ENCODE results near the gene ADH7.
"Not testable (repeated sequence)": the region's sequence is repeated elsewhere in the genome, so short reads cannot be mapped to it uniquely, and the experiment has no call there.

The ADH7 gene

GRCh38 chr4:99415762-99416161, 19.4 kb downstream of the ADH7 start:
- not testable (repeated sequence) for DNase-seq (ENCODE audit: low spot score)

- not testable (repeated sequence) for DNase-seq (ENCODE audit: low spot score)
Observed at GRCh38 chr4:99414902-99415301, 20.2 kb downstream of the ADH7 start.

GRCh38 chr4:99414401-99414800, 20.7 kb downstream of the ADH7 start:
- DNase-seq (ENCODE audit: low spot score): no peak

GRCh38 chr4:99413140-99413539, 22.0 kb downstream of the ADH7 start:
- DNase-seq (ENCODE audit: low spot score): no peak

- no peak for DNase-seq (ENCODE audit: low spot score)
Observed at GRCh38 chr4:99411041-99411440, 24.1 kb downstream of the ADH7 start.

GRCh38 chr4:99410075-99410474, 25.1 kb downstream of the ADH7 start:
- no peak for DNase-seq (ENCODE audit: low spot score)

GRCh38 chr4:99408346-99408745, 26.8 kb downstream of the ADH7 start:
- DNase-seq (ENCODE audit: low spot score): no peak

- DNase-seq (ENCODE audit: low spot score): peak; percentile 54
Observed at GRCh38 chr4:99405433-99406115, 29.6 kb downstream of the ADH7 start.

- DNase-seq (ENCODE audit: low spot score): peak; percentile 74
Observed at GRCh38 chr4:99404595-99405287, 30.4 kb downstream of the ADH7 start.

- peak; percentile 31 for DNase-seq (ENCODE audit: low spot score)
Observed at GRCh38 chr4:99403380-99404184, 31.6 kb downstream of the ADH7 start.

- no peak for DNase-seq (ENCODE audit: low spot score)
Observed at GRCh38 chr4:99402765-99403164, 32.4 kb downstream of the ADH7 start.

- no peak for DNase-seq (ENCODE audit: low spot score)
Observed at GRCh38 chr4:99400831-99401230, 34.3 kb downstream of the ADH7 start.

GRCh38 chr4:99399017-99399416, 36.1 kb downstream of the ADH7 start:
- no peak for DNase-seq (ENCODE audit: low spot score)

GRCh38 chr4:99395595-99396364, 39.4 kb downstream of the ADH7 start:
- no peak for DNase-seq (ENCODE audit: low spot score)

GRCh38 chr4:99394896-99395295, 40.2 kb downstream of the ADH7 start:
- no peak for DNase-seq (ENCODE audit: low spot score)

GRCh38 chr4:99390055-99390454, 45.1 kb downstream of the ADH7 start:
- peak; percentile 20 for DNase-seq (ENCODE audit: low spot score)

- peak; percentile 15 for DNase-seq (ENCODE audit: low spot score)
Observed at GRCh38 chr4:99389606-99390005, 45.5 kb downstream of the ADH7 start.

- peak; percentile 55 for DNase-seq (ENCODE audit: low spot score)
Observed at GRCh38 chr4:99383833-99384392, 51.2 kb downstream of the ADH7 start.

- no peak for DNase-seq (ENCODE audit: low spot score)
Observed at GRCh38 chr4:99383399-99383798, 51.7 kb downstream of the ADH7 start.

GRCh38 chr4:99382745-99383360, 52.3 kb downstream of the ADH7 start:
- DNase-seq (ENCODE audit: low spot score): no peak

- no peak for DNase-seq (ENCODE audit: low spot score)
Observed at GRCh38 chr4:99381588-99382175, 53.5 kb downstream of the ADH7 start.
